IMR-90 (cell line): ENCODE data around the gene CLSTN3. TPM values are rescaled to one million over a fixed set of nuclear protein-coding genes. Genes with fewer than 3 reads are reported as not detected.

ENCODE experiments used
- ATAC-seq: fragments of 200-7000 bp; cut with Tn5 transposase; 2 replicates; pipeline ENCODE4 v1.9.1; 2020; ENCODE audit warnings: low read depth, mild to moderate bottlenecking, moderate library complexity
- BruUV-seq: library from RNA; stranded (reverse); fragments of 400-500 nt; replicated peaks from 2 replicates; lab custom pipeline; 2021; lab: Mats Ljungman, UMichigan
- CTCF ChIA-PET: fragments of 300-600 bp; formaldehyde crosslinking; extraction: SDS; loops from one replicate; lab custom pipeline; 2021; ENCODE audit warnings: antibody characterized with exemption; lab: Yijun Ruan, JAX
- POLR2A ChIA-PET: fragments of 300-600 bp; sonication (Branson Sonifier 250); formaldehyde crosslinking; loops from one replicate; lab custom pipeline; 2022; ENCODE audit warnings: antibody characterized with exemption; ENCODE audit not compliant: unreplicated experiment; lab: Charles Lee
- DNase-seq: peaks from one replicate; pipeline ENCODE4 v3.0.0; 2013
- H2AFZ ChIP-seq: replicated peaks from 2 replicates; pipeline ENCODE3; 2013; ENCODE audit warnings: low read length, mild to moderate bottlenecking; ENCODE audit not compliant: poor library complexity
- H2AK5ac ChIP-seq: 2 replicates; pipeline ENCODE4 v1.6.1; 2013; ENCODE audit warnings: low read depth, low read length, inconsistent platforms
- H2AK9ac ChIP-seq: replicated peaks from 2 replicates; pipeline ENCODE3; 2013; ENCODE audit warnings: mild to moderate bottlenecking, low read depth, low read length, moderate library complexity; ENCODE audit not compliant: poor library complexity
- H2BK120ac ChIP-seq: 2 replicates; pipeline ENCODE4 v1.6.1; 2013; ENCODE audit warnings: low read depth, low read length, inconsistent platforms
- H2BK15ac ChIP-seq: 3 replicates; pipeline ENCODE4 v1.6.1; 2013; ENCODE audit warnings: low read depth, low read length, inconsistent platforms
- H2BK20ac ChIP-seq: 2 replicates; pipeline ENCODE4 v1.6.1; 2013; ENCODE audit warnings: low read depth, mild to moderate bottlenecking, inconsistent platforms, low read length, moderate library complexity
- H2BK5ac ChIP-seq: 2 replicates; pipeline ENCODE4 v1.6.1; 2013; ENCODE audit warnings: mild to moderate bottlenecking, low read depth, low read length, inconsistent platforms; ENCODE audit not compliant: poor library complexity, severe bottlenecking
- H3K14ac ChIP-seq: replicated peaks from 2 replicates; pipeline ENCODE4 v1.6.1; 2013; ENCODE audit warnings: low read depth, low read length, inconsistent platforms
- H3K18ac ChIP-seq: 2 replicates; pipeline ENCODE4 v1.6.1; 2013; ENCODE audit warnings: low read depth, low read length, control low read depth
- H3K23ac ChIP-seq: 2 replicates; pipeline ENCODE4 v1.6.1; 2013; ENCODE audit warnings: low read depth, low read length, inconsistent platforms
- H3K27ac ChIP-seq: 2 replicates; pipeline ENCODE4 v1.5.1; 2013; ENCODE audit warnings: mild to moderate bottlenecking, control low read depth, low read length; ENCODE audit not compliant: insufficient read depth
- H3K27me3 ChIP-seq: 2 replicates; pipeline ENCODE4 v1.6.1; 2013; ENCODE audit warnings: low read length; ENCODE audit not compliant: control insufficient read depth, insufficient read depth
- H3K36me3 ChIP-seq: 2 replicates; pipeline ENCODE4 v1.6.1; 2013; ENCODE audit warnings: low read length, mixed read lengths; ENCODE audit not compliant: control insufficient read depth, insufficient read depth
- H3K4ac ChIP-seq: 2 replicates; pipeline ENCODE4 v1.6.1; 2013; ENCODE audit warnings: low read depth, low read length, inconsistent platforms
- H3K4me1 ChIP-seq: 2 replicates; pipeline ENCODE4 v1.6.1; 2013; ENCODE audit warnings: low read length, mixed read lengths; ENCODE audit not compliant: control insufficient read depth, insufficient read depth
- H3K4me2 ChIP-seq: 2 replicates; pipeline ENCODE4 v1.6.1; 2013; ENCODE audit warnings: low read depth, mild to moderate bottlenecking, control low read depth, low read length, moderate library complexity
- H3K4me3 ChIP-seq: 2 replicates; pipeline ENCODE4 v1.5.1; 2013; ENCODE audit warnings: low read depth, mild to moderate bottlenecking, control low read depth, low read length, moderate library complexity; ENCODE audit not compliant: insufficient read depth
- H3K56ac ChIP-seq: 2 replicates; pipeline ENCODE4 v1.6.1; 2013; ENCODE audit warnings: low read length, inconsistent platforms; ENCODE audit not compliant: insufficient read depth; ENCODE audit errors: extremely low read depth
- H3K79me1 ChIP-seq, 2 experiments: 2 replicates each; pipeline ENCODE4 v1.6.1; 2013; ENCODE audit warnings: low read length in 2 of 2, inconsistent platforms in 1 of 2, low read depth in 1 of 2
- H3K9ac ChIP-seq: 2 replicates; pipeline ENCODE4 v1.6.1; 2013; ENCODE audit warnings: low read depth, low read length, control low read depth
- H3K9me1 ChIP-seq: 2 replicates; pipeline ENCODE4 v1.6.1; 2013; ENCODE audit warnings: low read length, inconsistent platforms; ENCODE audit not compliant: insufficient read depth
- H3K9me3 ChIP-seq: 2 replicates; pipeline ENCODE4 v1.6.1; 2013; ENCODE audit warnings: low read length; ENCODE audit not compliant: control insufficient read depth, insufficient read depth
- H4K20me1 ChIP-seq: 2 replicates; pipeline ENCODE4 v1.6.1; 2013; ENCODE audit warnings: low read length, inconsistent platforms; ENCODE audit not compliant: insufficient read depth
- H4K5ac ChIP-seq: 2 replicates; pipeline ENCODE4 v1.6.1; 2013; ENCODE audit warnings: mild to moderate bottlenecking, low read depth, low read length, control low read depth
- H4K8ac ChIP-seq, 2 experiments: 2 replicates each; pipeline ENCODE4 v1.6.1; 2013; ENCODE audit warnings: low read depth in 2 of 2, low read length in 2 of 2, control low read depth in 1 of 2, inconsistent platforms in 1 of 2
- H4K91ac ChIP-seq: 2 replicates; pipeline ENCODE4 v1.6.1; 2013; ENCODE audit warnings: low read depth, low read length, inconsistent platforms; ENCODE audit not compliant: insufficient read depth
- BHLHE40 ChIP-seq: fragments of 150-350 bp; IDR thresholded peaks from 2 replicates; pipeline ENCODE4 v1.6.1; 2016; ENCODE audit warnings: mild to moderate bottlenecking, low read depth, low read length
- CEBPB ChIP-seq: IDR thresholded peaks from 2 replicates; pipeline ENCODE4 v1.6.1; 2012; ENCODE audit warnings: low read depth, low read length, improper control_type of control experiment
- CHD1 ChIP-seq: IDR thresholded peaks from 2 replicates; pipeline ENCODE4 v1.6.1; 2012; ENCODE audit warnings: low read depth, low read length, improper control_type of control experiment
- CTCF ChIP-seq: conservative IDR thresholded peaks from 2 replicates; pipeline ENCODE4 v1.5.1; 2012; ENCODE audit warnings: mild to moderate bottlenecking, low read depth, low read length, improper control_type of control experiment
- ELK1 ChIP-seq: fragments of 150-350 bp; IDR thresholded peaks from 2 replicates; pipeline ENCODE4 v1.6.1; 2016; ENCODE audit warnings: low read depth, mild to moderate bottlenecking, low read length, moderate library complexity, borderline replicate concordance
- FOS ChIP-seq: fragments of 150-350 bp; IDR thresholded peaks from 2 replicates; pipeline ENCODE4 v1.6.1; 2016; ENCODE audit warnings: low read depth, low read length
- MAFK ChIP-seq: IDR thresholded peaks from 2 replicates; pipeline ENCODE4 v1.6.1; 2012; ENCODE audit warnings: low read depth, low read length, improper control_type of control experiment
- MAZ ChIP-seq: IDR thresholded peaks from 2 replicates; pipeline ENCODE4 v1.6.1; 2012; ENCODE audit warnings: low read depth, mild to moderate bottlenecking, low read length, improper control_type of control experiment, moderate library complexity, borderline replicate concordance
- MXI1 ChIP-seq: IDR thresholded peaks from 2 replicates; pipeline ENCODE4 v1.6.1; 2012; ENCODE audit warnings: low read depth, mild to moderate bottlenecking, low read length, moderate library complexity, borderline replicate concordance
- NFE2L2 ChIP-seq: fragments of 150-350 bp; IDR thresholded peaks from 2 replicates; pipeline ENCODE4 v1.6.1; 2016; ENCODE audit warnings: low read depth, mild to moderate bottlenecking, low read length
- POLR2A ChIP-seq: IDR thresholded peaks from 2 replicates; pipeline ENCODE4 v1.6.1; 2012; ENCODE audit warnings: mild to moderate bottlenecking, low read depth, low read length
- RAD21 ChIP-seq: IDR thresholded peaks from 2 replicates; pipeline ENCODE4 v1.6.1; 2012; ENCODE audit warnings: low read length, improper control_type of control experiment
- RCOR1 ChIP-seq: IDR thresholded peaks from 2 replicates; pipeline ENCODE4 v1.6.1; 2012; ENCODE audit warnings: mild to moderate bottlenecking, low read length, improper control_type of control experiment; ENCODE audit not compliant: insufficient replicate concordance
- RFX5 ChIP-seq: IDR thresholded peaks from 2 replicates; pipeline ENCODE4 v1.8.0; 2012; ENCODE audit warnings: low read depth, mild to moderate bottlenecking, low read length, moderate library complexity
- SMC3 ChIP-seq: fragments of 150-350 bp; IDR thresholded peaks from 2 replicates; pipeline ENCODE4 v1.6.1; 2016; ENCODE audit warnings: low read depth, mild to moderate bottlenecking, antibody characterized with exemption, low read length, moderate library complexity
- USF2 ChIP-seq: fragments of 150-350 bp; IDR thresholded peaks from 2 replicates; pipeline ENCODE4 v1.6.1; 2017; ENCODE audit warnings: mild to moderate bottlenecking, antibody characterized with exemption, low read length, low read depth
- WGBS, 2 experiments: methylation state at CpG; one replicate each; pipeline versions ENCODE4 v1.1.5 to v1.1.7; 2013; ENCODE audit warnings: missing lambda C conversion rate in 2 of 2; ENCODE audit not compliant: insufficient read length in 1 of 2; ENCODE audit errors: extremely low coverage in 2 of 2; 5-methylcytosine and 5-hydroxymethylcytosine counted together
- dilution Hi-C: fragments of 300-500 bp; cut with HindIII; formaldehyde crosslinking; loops from one replicate; pipeline ENCODE4 v1.14.3; 2018; ENCODE audit warnings: low sequenced_read_pairs; ENCODE audit not compliant: unreplicated experiment
- in situ Hi-C: fragments of 300-500 bp; cut with MboI; formaldehyde crosslinking; loops from 3 replicates; pipeline ENCODE4 v1.14.3; 2019; ENCODE audit warnings: low sequenced_read_pairs, inconsistent platforms, mixed read lengths
- intact Hi-C: fragments of 100-400 bp; cut with micrococcal nuclease; formaldehyde crosslinking; loops from 2 replicates; pipeline ENCODE4 v1.10.0; 2022
- polyA plus RNA-seq, 3 experiments: library from polyadenylated mRNA; depleted of rRNA; stranded (reverse); fragments of >200 nt; gene quantifications; 2 replicates each; pipeline ENCODE4 v1.2.3, GENCODE V29; 2012; ENCODE audit warnings: low replicate concordance in 1 of 3
- total RNA-seq: library from RNA; depleted of rRNA; stranded (reverse); fragments of >200 nt; gene quantifications from 2 replicates; pipeline ENCODE4 v1.2.3, GENCODE V29; 2012

The CLSTN3 gene
- total and polyA plus RNA-seq, 2 of the 4 experiments (the other 2 are of a cell fraction), result 4.1 to 16.4 TPM

- Histone ChIP-seq H3K4me1 (peaks cover 4% of the 10 kb centered on the region; the same call in 1 of the 2 replicates), H3K4ac (no peak overlapping the region), H3K4me2 (no peak overlapping the region), H3K9me1 (peaks cover 12% of the 10 kb centered on the region; the same call in 1 of the 2 replicates), H3K23ac (no peak overlapping the region), H3K27ac (no peak overlapping the region), H3K9me3 (no peaks in the 10 kb centered on the region), H3K27me3 (no peaks in the 10 kb centered on the region), H2BK20ac (no peak overlapping the region), H2AK9ac (no peak overlapping the region), H3K79me1 (peaks cover 17 to 29% of the 10 kb centered on the region in 2 experiments), H4K8ac (no peak overlapping the region), H2BK15ac (no peak overlapping the region), H3K18ac (no peak overlapping the region), H3K36me3 (peaks cover 24% of the 10 kb centered on the region), H2BK5ac (no peak overlapping the region), H4K91ac (no peak overlapping the region), H4K20me1 (peaks cover 4% of the 10 kb centered on the region), H3K56ac (no peak overlapping the region), H2BK120ac (no peak overlapping the region), H4K5ac (no peak overlapping the region), H3K14ac (no peak overlapping the region), H2AK5ac (no peak overlapping the region), H3K4me3 (no peak overlapping the region), H2AFZ (no peak overlapping the region), H3K9ac (no peak overlapping the region)
- dilution Hi-C loops, result no loop called here
- CTCF ChIA-PET, result no interaction called here
- 85% methylated on average over 2 of the region's 3 CpGs; no CpG with 5 or more reads in 1 of the 2 experiments for WGBS, 2 experiments
- POLR2A ChIA-PET, result no interaction called here
- TF ChIP-seq CTCF (no peak), BHLHE40 (no peak), USF2 (no peak), CHD1 (no peak), ELK1 (no peak), RAD21 (no peak), RCOR1 (no peak), SMC3 (no peak), POLR2A (no peak), CEBPB (no peak), MAZ (no peak), NFE2L2 (no peak), FOS (no peak), RFX5 (no peak), MAFK (no peak), MXI1 (no peak)
- in situ Hi-C loops, result no loop called here
- intact Hi-C loops, result no loop called here
- DNase-seq, result no peak
- ATAC-seq, result no peak
- BruUV-seq, result no TSS peak
Observed at GRCh38 chr12:7102582-7102981, 27.6 kb upstream of the CLSTN3 start.
